Left lung (tissue), 10 donors: ENCODE measurements around the gene AK5. TPM values are rescaled to one million over a fixed set of nuclear protein-coding genes. Genes with fewer than 3 reads are reported as not detected.

ENCODE experiments used
- ATAC-seq: fragments of 200-7000 bp; cut with Tn5 transposase; one replicate; pipeline ENCODE4 v1.9.1; 2020; ENCODE audit warnings: moderate library complexity
- DNase-seq, 4 donors: peaks; one replicate each; pipeline ENCODE4 v3.0.0-alpha.2; 2013 to 2020
- H3K27ac ChIP-seq, 2 donors: fragments of 200-600 bp; sonication (generic) in 1 of 2; one replicate each; pipeline versions ENCODE4 v1.5.0 to v1.8.0; 2020 to 2021
- H3K27me3 ChIP-seq, 2 donors: fragments of 200-600 bp; sonication (generic) in 1 of 2; one replicate each; pipeline versions ENCODE4 v1.5.0 to v1.8.0; 2020 to 2021
- H3K36me3 ChIP-seq, 2 donors: fragments of 200-600 bp; sonication (generic) in 1 of 2; one replicate each; pipeline versions ENCODE4 v1.5.0 to v1.8.0; 2020 to 2021
- H3K4me1 ChIP-seq, 2 donors: fragments of 200-600 bp; one replicate each; pipeline ENCODE4 v1.8.0; 2021
- H3K4me3 ChIP-seq, 2 donors: fragments of 200-600 bp; sonication (generic) in 1 of 2; one replicate each; pipeline versions ENCODE4 v1.5.0 to v1.8.0; 2020 to 2021; ENCODE audit warnings: mild to moderate bottlenecking in 1 of 2
- H3K9me3 ChIP-seq, 2 donors: fragments of 200-600 bp; sonication (generic) in 1 of 2; one replicate each; pipeline versions ENCODE4 v1.5.0 to v1.8.0; 2020 to 2021
- intact Hi-C, 2 donors: fragments of 100-400 bp; cut with DNase I; formaldehyde crosslinking; loops; one replicate each; pipeline versions ENCODE4 v1.11.2 to v1.14.2; 2022
- polyA plus RNA-seq, 6 donors: library from polyadenylated mRNA; unstranded; fragments of 120-200 nt; gene quantifications; one replicate each; pipeline ENCODE4 v1.2.1, GENCODE V29; 2013; ENCODE audit not compliant: insufficient read length in 6 of 6
- total RNA-seq, 2 donors: library from RNA; stranded (reverse); fragmentation: NEBNext Ultra II Directional; extraction: Animal tissue kit (Norgen Biotek cat#: 25700); gene quantifications; one replicate each; pipeline ENCODE4 v1.2.1, GENCODE V29; 2021
- TF ChIP-seq, protein P1 (sequence below), 2 donors: fragments of 200-600 bp; sonication (generic) in 1 of 2; IDR thresholded peaks; one replicate each; pipeline versions ENCODE4 v1.5.0 to v1.8.0; 2021; ENCODE audit warnings: antibody characterized with exemption in 2 of 2
- donor health status: DM: no; HTN: yes; CAD: no.
- donor health status: DM: no; HTN: no; CAD: no.

The AK5 gene
- total and polyA plus RNA-seq, 8 donors: 0.29 to 1.4 (median 0.80) TPM

DNA sequence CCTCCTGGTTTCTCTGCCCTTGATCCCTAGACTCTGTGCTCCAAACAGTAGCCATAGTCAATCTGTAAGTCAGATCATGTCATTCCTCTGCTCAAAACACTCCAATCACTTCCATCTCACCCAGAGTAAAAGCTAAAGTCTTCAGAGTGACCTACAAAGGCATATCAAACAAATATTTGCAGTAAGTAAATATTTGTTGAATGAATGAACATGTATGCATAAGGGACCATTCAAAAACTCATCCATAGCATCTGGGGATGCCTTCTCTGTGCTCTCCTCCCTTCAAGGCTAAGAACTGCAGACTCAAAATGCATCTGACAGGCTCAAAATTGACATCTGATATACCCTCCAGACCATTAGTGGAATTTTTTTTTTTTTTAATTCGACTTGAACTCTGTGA is 18.1 kb upstream of the AK5 start:
- no peak for ATAC-seq
- no peak overlapping the region for H3K27ac ChIP-seq
- intact Hi-C loops: no loop called here

DNA sequence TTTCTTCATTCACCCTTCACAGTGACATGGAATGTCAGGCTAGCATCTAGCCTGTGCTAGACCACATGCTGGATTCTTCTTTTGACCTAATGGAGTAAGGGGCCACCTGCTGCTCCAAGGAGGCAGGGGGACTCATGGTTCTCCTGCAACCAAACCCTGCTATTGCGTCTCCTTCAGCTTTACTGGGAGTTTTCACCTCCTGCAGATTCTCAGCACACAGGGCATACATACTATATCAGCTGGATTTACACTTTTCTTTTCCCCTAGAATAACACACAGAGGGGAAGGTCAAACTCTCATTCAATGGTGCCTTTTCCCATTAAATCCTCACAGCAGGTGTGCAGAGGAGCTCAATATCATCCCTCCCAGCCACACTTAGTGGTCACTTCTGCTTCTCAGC is 16.6 kb upstream of the AK5 start:
- Histone ChIP-seq H3K9me3 (no peaks in the 10 kb centered on the region), H3K27me3 (no peaks in the 10 kb centered on the region), H3K27ac (no peak overlapping the region), H3K4me1 (no peaks in the 10 kb centered on the region), H3K4me3 (no peak overlapping the region), H3K36me3 (no peaks in the 10 kb centered on the region)
- TF ChIP-seq, protein P1, sequence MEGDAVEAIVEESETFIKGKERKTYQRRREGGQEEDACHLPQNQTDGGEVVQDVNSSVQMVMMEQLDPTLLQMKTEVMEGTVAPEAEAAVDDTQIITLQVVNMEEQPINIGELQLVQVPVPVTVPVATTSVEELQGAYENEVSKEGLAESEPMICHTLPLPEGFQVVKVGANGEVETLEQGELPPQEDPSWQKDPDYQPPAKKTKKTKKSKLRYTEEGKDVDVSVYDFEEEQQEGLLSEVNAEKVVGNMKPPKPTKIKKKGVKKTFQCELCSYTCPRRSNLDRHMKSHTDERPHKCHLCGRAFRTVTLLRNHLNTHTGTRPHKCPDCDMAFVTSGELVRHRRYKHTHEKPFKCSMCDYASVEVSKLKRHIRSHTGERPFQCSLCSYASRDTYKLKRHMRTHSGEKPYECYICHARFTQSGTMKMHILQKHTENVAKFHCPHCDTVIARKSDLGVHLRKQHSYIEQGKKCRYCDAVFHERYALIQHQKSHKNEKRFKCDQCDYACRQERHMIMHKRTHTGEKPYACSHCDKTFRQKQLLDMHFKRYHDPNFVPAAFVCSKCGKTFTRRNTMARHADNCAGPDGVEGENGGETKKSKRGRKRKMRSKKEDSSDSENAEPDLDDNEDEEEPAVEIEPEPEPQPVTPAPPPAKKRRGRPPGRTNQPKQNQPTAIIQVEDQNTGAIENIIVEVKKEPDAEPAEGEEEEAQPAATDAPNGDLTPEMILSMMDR (IDR thresholded peaks at IDR 0.05): no peak
- ATAC-seq (no peak), DNase-seq (no peak)
- intact Hi-C loops: no loop called here

More for the DNA sequence above, 18.1 kb upstream of the AK5 start:
- Histone ChIP-seq H3K36me3 (no peaks in the 10 kb centered on the region), H3K4me3 (no peak overlapping the region), H3K27me3 (no peaks in the 10 kb centered on the region), H3K9me3 (no peaks in the 10 kb centered on the region), H3K4me1 (no peaks in the 10 kb centered on the region)
- TF ChIP-seq, protein P1 (IDR thresholded peaks at IDR 0.05): no peak
- DNase-seq: no peak

DNA sequence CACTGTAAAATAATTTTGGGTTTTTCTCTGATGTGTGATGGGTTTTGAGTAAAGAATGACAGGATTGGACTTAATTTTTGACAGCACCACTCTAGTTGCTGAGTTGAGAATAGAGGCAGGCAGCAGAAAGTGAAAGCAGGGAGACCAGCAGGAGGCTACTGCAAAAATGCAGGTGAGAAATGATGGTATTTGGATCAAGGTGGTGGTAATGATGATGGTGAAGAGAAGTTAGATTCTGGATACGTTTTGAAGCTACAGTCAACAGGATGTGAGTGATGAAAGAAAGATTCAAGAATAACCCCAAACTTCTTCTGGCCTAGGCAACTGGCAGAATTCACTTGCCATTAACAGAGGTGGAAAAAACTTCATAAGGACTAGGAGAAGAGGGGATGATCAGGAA is 14.8 kb upstream of the AK5 start:
- ATAC-seq (no peak), DNase-seq (no peak)
- Histone ChIP-seq H3K9me3 (no peaks in the 10 kb centered on the region), H3K27me3 (no peaks in the 10 kb centered on the region), H3K4me3 (no peak overlapping the region), H3K27ac (no peak overlapping the region), H3K4me1 (no peaks in the 10 kb centered on the region), H3K36me3 (no peaks in the 10 kb centered on the region)
- intact Hi-C loops: no loop called here
- TF ChIP-seq, protein P1 (IDR thresholded peaks at IDR 0.05): no peak

DNA sequence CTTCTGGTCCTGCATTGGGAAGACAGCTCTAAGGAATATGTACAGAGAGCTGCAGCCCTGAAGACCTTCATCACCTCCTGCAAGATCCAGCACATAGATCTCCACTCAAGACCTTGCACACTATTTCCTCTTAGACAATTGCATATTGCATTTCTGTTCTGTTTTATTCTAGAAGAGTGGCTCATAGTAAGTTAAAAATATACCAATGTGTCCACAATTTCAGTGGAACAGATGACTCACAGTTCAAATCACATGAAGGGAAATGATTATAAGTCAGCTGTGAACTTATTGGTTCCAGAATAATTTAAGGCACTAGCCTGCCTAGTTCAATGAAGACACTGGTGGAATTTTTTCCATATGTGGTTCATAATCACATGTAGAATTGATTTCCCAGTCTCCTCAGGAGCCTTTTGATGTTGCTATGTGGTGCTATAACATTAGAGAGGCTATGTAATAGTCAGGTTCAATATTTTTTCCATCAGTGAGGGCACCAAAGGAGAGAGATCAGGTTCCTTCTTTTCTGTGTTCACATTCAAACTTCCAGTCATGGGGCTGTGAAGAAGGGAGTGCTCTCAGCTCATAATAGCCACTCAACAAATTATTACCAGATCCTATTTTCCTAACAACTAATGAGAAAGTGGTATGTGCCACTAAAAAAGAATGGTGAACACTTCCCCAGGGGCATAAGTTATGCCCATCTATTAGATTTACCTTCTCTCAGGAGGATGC is 9.8 kb upstream of the AK5 start:
- ATAC-seq (no peak), DNase-seq (no peak)
- Histone ChIP-seq H3K4me1 (no peaks in the 10 kb centered on the region), H3K27ac (no peak overlapping the region), H3K27me3 (no peaks in the 10 kb centered on the region), H3K9me3 (no peaks in the 10 kb centered on the region), H3K36me3 (no peaks in the 10 kb centered on the region), H3K4me3 (no peak overlapping the region)
- intact Hi-C loops: no loop called here
- TF ChIP-seq, protein P1 (IDR thresholded peaks at IDR 0.05): no peak

DNA sequence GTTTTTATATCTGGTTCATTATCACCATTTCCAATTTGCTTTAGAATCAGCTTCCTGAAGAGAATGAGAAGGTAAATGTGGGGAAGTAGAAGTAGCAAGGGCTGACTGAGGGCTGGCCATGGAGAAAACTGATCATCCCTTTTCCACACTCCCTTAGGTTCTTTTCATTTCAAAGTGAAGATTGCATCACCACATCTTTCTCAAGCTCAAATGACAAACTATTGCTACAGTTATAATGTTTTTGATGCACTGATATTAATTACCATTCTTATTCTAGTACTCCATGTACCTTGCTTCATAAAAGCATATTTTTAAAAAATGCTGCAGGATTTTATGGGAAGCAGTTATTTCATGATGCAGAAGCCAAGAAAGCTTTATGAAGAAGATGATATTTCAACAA is 7.9 kb upstream of the AK5 start:
- intact Hi-C loops: no loop called here
- no peak overlapping the region for H3K27ac ChIP-seq
- H3K4me3 ChIP-seq: no peak overlapping the region
- DNase-seq (no peak), ATAC-seq (no peak)
- no peaks in the 10 kb centered on the region for H3K9me3 ChIP-seq
- H3K27me3 ChIP-seq: peaks cover 0 to 1% of the 10 kb centered on the region in 2 donors
- H3K4me1 ChIP-seq: no peaks in the 10 kb centered on the region
- no peaks in the 10 kb centered on the region for H3K36me3 ChIP-seq
- TF ChIP-seq, protein P1 (IDR thresholded peaks at IDR 0.05): no peak
